Tibial nerve (tissue), 4 donors: ENCODE data around the gene DEFB129.
A peak's percentile ranks its signal among the peaks of the same experiment; 100 is the strongest.

ENCODE experiments used
- CTCF ChIP-seq, 5 experiments: fragments of 200-600 bp in 3 of 5; fragments of 450-650 bp in 2 of 5; sonication (generic) in 3 of 5; IDR thresholded peaks; one replicate each; pipeline ENCODE4 v1.5.1; 2016 to 2019; ENCODE audit warnings: antibody characterized with exemption in 5 of 5, mild to moderate bottlenecking in 3 of 5, moderate library complexity in 2 of 5
- EP300 ChIP-seq, 2 donors: sonication (generic); formaldehyde crosslinking; IDR thresholded peaks; one replicate each; pipeline ENCODE4 v1.6.1; 2017; ENCODE audit warnings: antibody characterized with exemption in 2 of 2, mild to moderate bottlenecking in 1 of 2
- POLR2A ChIP-seq, 2 donors: fragments of 450-650 bp; IDR thresholded peaks; one replicate each; pipeline ENCODE4 v1.6.1; 2017; ENCODE audit warnings: antibody characterized with exemption in 2 of 2, mild to moderate bottlenecking in 2 of 2, moderate library complexity in 2 of 2

GRCh38 chr20:235891-236290 is 8.8 kb downstream of the DEFB129 start:
- TF ChIP-seq CTCF (IDR thresholded peaks at IDR 0.05), result peak in 1 of 5 experiments; percentile 20
- TF ChIP-seq EP300 (IDR thresholded peaks at IDR 0.05), result no peak
- no peak for TF ChIP-seq POLR2A (IDR thresholded peaks at IDR 0.05)
